Stomach (tissue), 4 donors: Measurements from ENCODE around the gene EPHA6.

ENCODE experiments used
- POLR2A ChIP-seq, 4 donors: fragments of 450-650 bp; IDR thresholded peaks; one replicate each; pipeline ENCODE4 v1.6.1; 2016; ENCODE audit warnings: antibody characterized with exemption in 4 of 4, control low read depth in 2 of 4, mild to moderate bottlenecking in 1 of 4, moderate library complexity in 1 of 4
- POLR2AphosphoS5 ChIP-seq, 3 donors: sonication (generic); formaldehyde crosslinking; IDR thresholded peaks; one replicate each; pipeline ENCODE4 v1.6.1; 2016; ENCODE audit warnings: antibody characterized with exemption in 3 of 3
- TF ChIP-seq, protein P1 (sequence below), 7 experiments: fragments of 450-650 bp in 4 of 7; fragments of 200-600 bp in 3 of 7; sonication (generic) in 3 of 7; IDR thresholded peaks; one replicate each; pipeline ENCODE4 v1.5.1; 2016 to 2019; ENCODE audit warnings: antibody characterized with exemption in 7 of 7, control low read depth in 2 of 7, mild to moderate bottlenecking in 1 of 7

DNA sequence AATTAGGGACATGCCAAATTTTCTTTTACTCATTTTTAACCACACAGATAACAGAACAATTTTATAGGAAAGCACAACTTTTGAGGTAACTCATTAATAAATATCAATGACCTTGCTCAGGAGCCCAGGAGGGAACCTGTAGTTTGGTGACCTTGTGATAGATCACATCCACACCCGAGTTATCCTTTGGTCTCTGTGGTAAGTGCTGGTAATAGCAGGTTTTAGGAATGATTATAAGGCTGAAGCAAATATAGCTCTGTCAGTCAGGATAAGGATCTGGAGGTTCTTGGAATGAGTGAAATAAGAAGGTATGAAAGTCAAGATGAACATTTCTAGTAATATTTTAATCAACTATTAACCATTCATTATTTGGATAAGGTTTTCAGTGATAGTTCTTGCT, 46.5 kb downstream of the EPHA6 start:
- TF ChIP-seq, protein P1, sequence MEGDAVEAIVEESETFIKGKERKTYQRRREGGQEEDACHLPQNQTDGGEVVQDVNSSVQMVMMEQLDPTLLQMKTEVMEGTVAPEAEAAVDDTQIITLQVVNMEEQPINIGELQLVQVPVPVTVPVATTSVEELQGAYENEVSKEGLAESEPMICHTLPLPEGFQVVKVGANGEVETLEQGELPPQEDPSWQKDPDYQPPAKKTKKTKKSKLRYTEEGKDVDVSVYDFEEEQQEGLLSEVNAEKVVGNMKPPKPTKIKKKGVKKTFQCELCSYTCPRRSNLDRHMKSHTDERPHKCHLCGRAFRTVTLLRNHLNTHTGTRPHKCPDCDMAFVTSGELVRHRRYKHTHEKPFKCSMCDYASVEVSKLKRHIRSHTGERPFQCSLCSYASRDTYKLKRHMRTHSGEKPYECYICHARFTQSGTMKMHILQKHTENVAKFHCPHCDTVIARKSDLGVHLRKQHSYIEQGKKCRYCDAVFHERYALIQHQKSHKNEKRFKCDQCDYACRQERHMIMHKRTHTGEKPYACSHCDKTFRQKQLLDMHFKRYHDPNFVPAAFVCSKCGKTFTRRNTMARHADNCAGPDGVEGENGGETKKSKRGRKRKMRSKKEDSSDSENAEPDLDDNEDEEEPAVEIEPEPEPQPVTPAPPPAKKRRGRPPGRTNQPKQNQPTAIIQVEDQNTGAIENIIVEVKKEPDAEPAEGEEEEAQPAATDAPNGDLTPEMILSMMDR (IDR thresholded peaks at IDR 0.05), result no peak
- TF ChIP-seq POLR2A (IDR thresholded peaks at IDR 0.05), result no peak
- no peak for TF ChIP-seq POLR2AphosphoS5 (IDR thresholded peaks at IDR 0.05)
